Upper lobe of left lung (tissue), 4 donors: Measurements from ENCODE around the gene PBX4.

Source experiments
- CTCF ChIP-seq, 6 experiments: fragments of 450-650 bp in 4 of 6; fragments of 200-600 bp in 2 of 6; sonication (generic) in 2 of 6; IDR thresholded peaks; one replicate each; pipeline ENCODE4 v1.5.1; 2016 to 2019; ENCODE audit warnings: antibody characterized with exemption in 6 of 6
- POLR2A ChIP-seq, 4 donors: fragments of 450-650 bp; IDR thresholded peaks; one replicate each; pipeline ENCODE4 v1.5.1; 2016 to 2017; ENCODE audit warnings: antibody characterized with exemption in 4 of 4, mild to moderate bottlenecking in 2 of 4
- POLR2AphosphoS5 ChIP-seq, 2 donors: sonication (generic); formaldehyde crosslinking; IDR thresholded peaks; one replicate each; pipeline ENCODE4 v1.5.1; 2017; ENCODE audit warnings: antibody characterized with exemption in 2 of 2

DNA sequence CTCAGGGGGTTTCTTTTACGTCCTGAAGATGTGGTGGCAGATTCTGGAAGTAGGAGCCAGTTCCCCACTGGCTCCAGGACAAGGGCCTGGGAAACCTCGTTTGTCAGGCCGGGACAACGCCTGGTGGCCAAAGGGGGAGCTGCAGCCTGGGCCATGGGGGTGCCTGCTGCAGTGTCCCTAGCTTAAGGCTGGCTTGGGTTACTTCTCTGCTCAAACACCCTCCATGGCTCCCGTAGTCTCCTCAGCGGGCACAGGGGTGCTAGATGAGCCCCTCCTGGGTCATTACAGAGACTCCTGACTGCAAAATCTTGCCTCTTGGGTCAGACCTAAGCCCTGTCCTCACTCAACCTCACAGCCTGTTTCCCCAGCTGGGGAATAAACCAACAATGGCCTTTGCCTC is 65.7 kb downstream of the PBX4 start:
- TF ChIP-seq POLR2A (IDR thresholded peaks at IDR 0.05) = no peak
- peak; percentile 45 to 71 (median 56) for TF ChIP-seq CTCF (IDR thresholded peaks at IDR 0.05)
- no peak for TF ChIP-seq POLR2AphosphoS5 (IDR thresholded peaks at IDR 0.05)
